H1 (cell line): ENCODE results near the gene DSCAM. TPM values are rescaled to one million over a fixed set of nuclear protein-coding genes. Genes with fewer than 3 reads are reported as not detected.
A peak's percentile ranks its signal among the peaks of the same experiment; 100 is the strongest.

Experiments used
- CTCF ChIA-PET: fragments of 300-600 bp; sonication (Branson Sonifier 250); formaldehyde crosslinking; loops from one replicate; lab custom pipeline; 2021; ENCODE audit not compliant: partially characterized antibody; lab: Charles Lee
- POLR2A ChIA-PET: fragments of 300-600 bp; sonication (Branson Sonifier 250); formaldehyde crosslinking; loops from one replicate; lab custom pipeline; 2021; ENCODE audit warnings: inconsistent platforms; ENCODE audit not compliant: partially characterized antibody; lab: Charles Lee
- DNase-seq, 2 experiments: peaks; one replicate each; pipeline versions ENCODE4 v3.0.0 to v3.0.0-alpha.2; 2010 to 2022; ENCODE audit warnings: low spot score in 2 of 2, low read depth in 1 of 2, mixed read lengths in 1 of 2
- FAIRE-seq: peaks from 2 replicates; lab custom pipeline; 2011; peaks lifted over from hg19 to GRCh38; lab: Jason Lieb, UNC
- H2AFZ ChIP-seq: 2 replicates; pipeline ENCODE4 v1.8.1; 2012; ENCODE audit warnings: low read length, inconsistent platforms
- H2AK5ac ChIP-seq: 2 replicates; pipeline ENCODE4 v1.6.1; 2013; ENCODE audit warnings: low read depth, low read length
- H2BK120ac ChIP-seq: replicated peaks from 2 replicates; pipeline ENCODE3; 2013; ENCODE audit warnings: low read depth, low read length, inconsistent platforms
- H2BK12ac ChIP-seq: 2 replicates; pipeline ENCODE4 v1.6.1; 2013; ENCODE audit warnings: low read depth, low read length
- H2BK15ac ChIP-seq: 2 replicates; pipeline ENCODE4 v1.6.1; 2013; ENCODE audit warnings: low read length
- H2BK20ac ChIP-seq: 2 replicates; pipeline ENCODE4 v1.6.1; 2013; ENCODE audit warnings: low read length
- H2BK5ac ChIP-seq: 2 replicates; pipeline ENCODE4 v1.6.1; 2013; ENCODE audit warnings: low read depth, low read length
- H3K14ac ChIP-seq: 2 replicates; pipeline ENCODE4 v1.6.1; 2013; ENCODE audit warnings: inconsistent platforms; ENCODE audit not compliant: insufficient read length
- H3K18ac ChIP-seq: 2 replicates; pipeline ENCODE4 v1.6.1; 2013; ENCODE audit warnings: low read length; ENCODE audit errors: extremely low read depth
- H3K23ac ChIP-seq: 2 replicates; pipeline ENCODE4 v1.6.1; 2013; ENCODE audit warnings: inconsistent platforms; ENCODE audit not compliant: insufficient read length
- H3K23me2 ChIP-seq: 2 replicates; pipeline ENCODE4 v1.6.1; 2013; ENCODE audit warnings: low read depth, low read length
- H3K27ac ChIP-seq: 2 replicates; pipeline ENCODE4 v1.6.1; 2011; ENCODE audit warnings: low read depth, low read length, inconsistent platforms
- H3K27me3 ChIP-seq, 4 experiments: replicated peaks in 1 of 4; 1 replicate in 1 of 4; 2 replicates in 3 of 4; pipeline versions ENCODE4 v1.6.1 to v1.8.1; 2011 to 2013; ENCODE audit warnings: low read length in 3 of 4, mild to moderate bottlenecking in 3 of 4, inconsistent platforms in 2 of 4, mixed read lengths in 2 of 4, moderate library complexity in 1 of 4; ENCODE audit not compliant: control insufficient read depth in 3 of 4, insufficient read depth in 3 of 4; ENCODE audit errors: extremely low read depth in 1 of 4
- H3K36me3 ChIP-seq, 4 experiments: 2 replicates each; pipeline versions ENCODE4 v1.6.1 to v1.8.1; 2011 to 2013; ENCODE audit warnings: mild to moderate bottlenecking in 4 of 4, low read length in 3 of 4, moderate library complexity in 2 of 4, control low read depth in 1 of 4, inconsistent platforms in 1 of 4; ENCODE audit not compliant: insufficient read depth in 4 of 4, control insufficient read depth in 2 of 4
- H3K4ac ChIP-seq: replicated peaks from 2 replicates; pipeline ENCODE3; 2013; ENCODE audit warnings: low read length, low read depth, mixed read lengths, inconsistent platforms; ENCODE audit not compliant: insufficient read length
- H3K4me1 ChIP-seq, 4 experiments: replicated peaks in 1 of 4; 1 replicate in 1 of 4; 2 replicates in 3 of 4; pipeline versions ENCODE4 v1.6.1 to v1.8.1; 2011 to 2013; ENCODE audit warnings: low read length in 3 of 4, inconsistent platforms in 2 of 4, mixed read lengths in 1 of 4; ENCODE audit not compliant: insufficient read depth in 4 of 4, control insufficient read depth in 3 of 4
- H3K4me2 ChIP-seq, 2 experiments: 2 replicates each; pipeline versions ENCODE4 v1.6.1 to v1.8.1; 2011 to 2013; ENCODE audit warnings: low read depth in 2 of 2, low read length in 2 of 2, control low read depth in 1 of 2, inconsistent platforms in 1 of 2, mild to moderate bottlenecking in 1 of 2; ENCODE audit not compliant: insufficient read depth in 1 of 2
- H3K4me3 ChIP-seq, 4 experiments: fragments of 200-600, 300-600 bp in 1 of 4; sonication (generic), shearing (Covaris generic), sonication (Bioruptor Twin) in 1 of 4; 2 replicates each; pipeline versions ENCODE4 v1.5.1 to v1.8.1; 2011 to 2016; ENCODE audit warnings: low read length in 4 of 4, low read depth in 3 of 4, control low read depth in 2 of 4, inconsistent platforms in 2 of 4, mild to moderate bottlenecking in 2 of 4, mixed read lengths in 1 of 4, moderate library complexity in 1 of 4; ENCODE audit not compliant: insufficient read depth in 2 of 4; ENCODE audit errors: extremely low read depth in 1 of 4
- H3K56ac ChIP-seq: replicated peaks from 2 replicates; pipeline ENCODE3; 2013; ENCODE audit warnings: low read depth, mild to moderate bottlenecking, mixed read lengths, low read length, inconsistent platforms; ENCODE audit not compliant: insufficient read length
- H3K79me1 ChIP-seq: 2 replicates; pipeline ENCODE4 v1.6.1; 2013; ENCODE audit warnings: low read depth, low read length, control low read depth
- H3K79me2 ChIP-seq, 2 experiments: 2 replicates each; pipeline versions ENCODE4 v1.6.1 to v1.8.1; 2012 to 2013; ENCODE audit warnings: low read length in 2 of 2, mild to moderate bottlenecking in 2 of 2, inconsistent platforms in 1 of 2; ENCODE audit not compliant: insufficient read depth in 2 of 2, control insufficient read depth in 1 of 2
- H3K9ac ChIP-seq, 4 experiments: replicated peaks in 1 of 4; 1 replicate in 1 of 4; 2 replicates in 3 of 4; pipeline versions ENCODE4 v1.6.1 to v1.8.1; 2011 to 2013; ENCODE audit warnings: low read depth in 3 of 4, low read length in 3 of 4, control low read depth in 2 of 4, mild to moderate bottlenecking in 2 of 4, moderate library complexity in 2 of 4, inconsistent platforms in 1 of 4; ENCODE audit errors: extremely low read depth in 1 of 4
- H3K9me3 ChIP-seq, 2 experiments: 2 replicates each; pipeline versions ENCODE4 v1.6.1 to v1.8.1; 2012 to 2013; ENCODE audit warnings: mild to moderate bottlenecking in 2 of 2, moderate library complexity in 2 of 2, control low read depth in 1 of 2, inconsistent platforms in 1 of 2, low read depth in 1 of 2, low read length in 1 of 2, mixed read lengths in 1 of 2; ENCODE audit not compliant: insufficient read depth in 2 of 2
- H4K20me1 ChIP-seq, 2 experiments: replicated peaks in 1 of 2; 2 replicates each; pipeline versions ENCODE3 to v1.8.1; 2011 to 2013; ENCODE audit warnings: inconsistent platforms in 2 of 2, low read length in 2 of 2, mild to moderate bottlenecking in 1 of 2; ENCODE audit not compliant: insufficient read depth in 2 of 2, control insufficient read depth in 1 of 2
- H4K5ac ChIP-seq: 2 replicates; pipeline ENCODE4 v1.6.1; 2013; ENCODE audit warnings: low read length, low read depth, mixed read lengths, inconsistent platforms; ENCODE audit not compliant: insufficient read length
- H4K8ac ChIP-seq: 2 replicates; pipeline ENCODE4 v1.8.0; 2013; ENCODE audit warnings: mild to moderate bottlenecking, moderate library complexity, low read length, inconsistent platforms; ENCODE audit not compliant: insufficient read depth; ENCODE audit errors: extremely low read depth
- H4K91ac ChIP-seq: replicated peaks from 2 replicates; pipeline ENCODE3; 2013; ENCODE audit warnings: low read length, mixed read lengths, inconsistent platforms; ENCODE audit not compliant: insufficient read length
- CTCF ChIP-seq, 3 experiments: IDR thresholded peaks; 1 replicate in 2 of 3; 2 replicates in 1 of 3; pipeline versions ENCODE4 v1.5.1 to v1.6.1; 2011; ENCODE audit warnings: low read length in 3 of 3, mild to moderate bottlenecking in 3 of 3, inconsistent platforms in 2 of 3, low read depth in 1 of 3, moderate library complexity in 1 of 3; ENCODE audit not compliant: insufficient read depth in 1 of 3; ENCODE audit errors: control extremely low read depth in 1 of 3
- WGBS, 2 experiments: shearing (Covaris generic) in 1 of 2; methylation state at CpG; one replicate each; pipeline versions ENCODE4 v1.1.6 to v1.1.7; 2013 to 2015; ENCODE audit warnings: low lambda C conversion rate in 2 of 2, mixed read lengths in 2 of 2, inconsistent platforms in 1 of 2, low coverage in 1 of 2, missing lambda C conversion rate in 1 of 2; ENCODE audit not compliant: insufficient replicate concordance in 2 of 2, insufficient coverage in 1 of 2, insufficient read length in 1 of 2; ENCODE audit errors: extremely low coverage in 1 of 2, missing lambda C conversion rate in 1 of 2; 5-methylcytosine and 5-hydroxymethylcytosine counted together
- polyA plus RNA-seq, 7 experiments: library from polyadenylated mRNA; depleted of rRNA in 3 of 7; stranded (reverse) in 5 of 7; unstranded in 2 of 7; fragments of >200 nt in 5 of 7; fragments of 200-250 nt in 2 of 7; gene quantifications; 1 replicate in 5 of 7; 2 replicates in 1 of 7; 4 replicates in 1 of 7; pipeline versions ENCODE4 v1.2.1 to v1.2.3, GENCODE V29; 2011 to 2013; ENCODE audit warnings: missing spikeins in 2 of 7, mixed read lengths in 2 of 7
- total RNA-seq: library from RNA; stranded (reverse); fragmentation: NEBNext Ultra II Directional; extraction: Animal tissue kit (Norgen Biotek cat#: 25700); gene quantifications from 2 replicates; pipeline ENCODE4 v1.2.1, GENCODE V29; 2021

DSCAM gene
- total and polyA plus RNA-seq, 2 of the 8 experiments (the other 6 are each of a cell fraction or from before 2014, with no cell fraction given): 0.02 to 0.15 TPM

GRCh38 chr21:40043423-40043822 lies 803.5 kb downstream of the DSCAM start:
- Histone ChIP-seq H3K23me2 (no peaks in the 10 kb centered on the region), H3K79me2 (no peaks in the 10 kb centered on the region), H2BK120ac (no peak overlapping the region), H3K27me3 (no peaks in the 10 kb centered on the region), H4K20me1 (no peaks in the 10 kb centered on the region), H2BK5ac (no peak overlapping the region), H3K23ac (no peak overlapping the region), H3K18ac (no peak overlapping the region), H3K79me1 (no peaks in the 10 kb centered on the region), H2AFZ (no peak overlapping the region), H4K8ac (no peak overlapping the region), H3K4me3 (no peak overlapping the region), H4K91ac (no peak overlapping the region), H3K27ac (no peak overlapping the region), H3K14ac (no peak overlapping the region), H3K36me3 (no peaks in the 10 kb centered on the region), H2AK5ac (no peak overlapping the region), H2BK15ac (no peak overlapping the region), H3K4ac (no peak overlapping the region), H3K4me2 (no peak overlapping the region), H3K9me3 (no peaks in the 10 kb centered on the region), H3K9ac (no peak overlapping the region), H3K4me1 (peaks cover 0 to 4% (median 0%) of the 10 kb centered on the region in 4 experiments; a peak in 3 of 7 replicates), H4K5ac (no peak overlapping the region), H2BK12ac (no peak overlapping the region), H2BK20ac (no peak overlapping the region), H3K56ac (no peak overlapping the region)
- 80% methylated on average over 4 of the region's 4 CpGs; no CpG with 5 or more reads in 1 of the 2 experiments for WGBS, 2 experiments
- ChIA-PET CTCF (interaction anchor here (0.9 to 1.3 kb wide), 5 partner anchors 11 to 77 kb away, joined by 3 to 6 read pairs (median 4); no protein-coding TSS in a partner anchor), POLR2A (no interaction called here)
- no peak for DNase-seq
- FAIRE-seq: no peak
- peak in 1 of 3 experiments; percentile 25; a peak in 1 of 4 replicates for TF ChIP-seq CTCF (IDR thresholded peaks at IDR 0.05; ENCODE audit: control extremely low read depth in 1 of 3, insufficient read depth in 1 of 3, low read depth in 1 of 3, low read length in 3 of 3)
